ENCODE data around the gene ALK.

Gene ALK

GRCh38 chr2:29239209-29239960 lies 682.0 kb downstream of the ALK start:
- DNase-seq, result no peak

DNA sequence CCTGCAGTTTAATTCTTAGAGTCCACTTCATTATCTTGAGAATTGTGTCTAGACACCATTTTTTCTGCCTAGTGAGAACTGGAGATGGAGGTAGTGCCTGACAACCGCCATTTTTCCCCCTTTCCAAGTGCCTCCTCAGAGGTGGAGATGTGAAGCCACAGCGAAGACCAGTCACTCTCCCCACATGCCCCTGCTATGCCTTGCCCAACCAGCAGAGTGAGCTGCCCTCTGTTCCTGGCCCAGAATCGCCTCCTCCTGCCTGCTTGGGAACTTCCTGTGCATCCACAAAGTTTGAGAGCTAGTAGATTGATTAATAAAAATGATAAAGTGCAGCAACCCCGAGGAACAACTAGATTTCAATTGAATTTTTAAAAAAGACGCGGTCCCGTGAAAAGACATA lies 682.9 kb downstream of the ALK start:
- peak; percentile 20 for DNase-seq

DNA sequence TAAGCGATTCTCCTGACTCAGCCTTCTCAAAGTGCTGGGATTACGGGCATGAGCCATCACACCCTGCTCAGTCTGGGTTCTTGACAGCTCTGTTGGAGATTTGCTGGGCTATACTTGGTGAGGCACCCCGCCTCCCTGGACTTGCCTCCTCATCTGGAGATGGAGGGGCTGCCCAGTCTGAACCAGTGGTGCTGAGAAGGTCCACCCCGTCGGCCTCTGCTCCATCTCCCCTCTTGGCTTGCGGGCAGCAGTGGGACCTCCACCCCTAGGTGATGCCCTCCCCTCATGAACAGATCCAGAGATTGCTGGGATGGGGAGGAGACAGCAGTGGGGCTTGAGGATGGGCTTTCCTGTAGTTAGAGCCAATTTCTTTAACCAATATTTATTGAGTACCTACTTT lies 685.3 kb downstream of the ALK start:
- no peak for DNase-seq

- no peak for DNase-seq
Measured at GRCh38 chr2:29235411-29235810, 686.0 kb downstream of the ALK start.

- DNase-seq, result no peak
Measured at GRCh38 chr2:29233428-29233827, 688.0 kb downstream of the ALK start.

DNA sequence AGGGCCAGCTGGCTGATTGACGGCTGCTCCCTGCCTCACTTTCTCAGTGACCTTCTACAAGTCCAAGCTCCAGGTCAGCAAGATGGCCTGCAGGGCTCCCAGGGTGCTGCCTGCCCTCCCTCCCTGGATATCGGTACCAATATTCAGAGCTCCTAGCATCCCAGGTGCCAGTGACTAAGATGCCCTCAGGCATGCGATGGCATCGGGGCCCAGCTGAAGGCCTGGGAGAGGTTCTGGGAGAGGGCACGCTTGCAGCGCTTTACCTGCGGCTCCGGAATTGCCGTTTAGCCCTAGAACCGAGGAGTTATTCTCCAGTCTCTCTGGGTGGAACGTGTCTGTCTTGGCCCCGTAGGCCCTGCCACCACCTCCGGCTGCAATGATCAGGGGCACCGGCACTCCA lies 689.3 kb downstream of the ALK start:
- no peak for DNase-seq

DNA sequence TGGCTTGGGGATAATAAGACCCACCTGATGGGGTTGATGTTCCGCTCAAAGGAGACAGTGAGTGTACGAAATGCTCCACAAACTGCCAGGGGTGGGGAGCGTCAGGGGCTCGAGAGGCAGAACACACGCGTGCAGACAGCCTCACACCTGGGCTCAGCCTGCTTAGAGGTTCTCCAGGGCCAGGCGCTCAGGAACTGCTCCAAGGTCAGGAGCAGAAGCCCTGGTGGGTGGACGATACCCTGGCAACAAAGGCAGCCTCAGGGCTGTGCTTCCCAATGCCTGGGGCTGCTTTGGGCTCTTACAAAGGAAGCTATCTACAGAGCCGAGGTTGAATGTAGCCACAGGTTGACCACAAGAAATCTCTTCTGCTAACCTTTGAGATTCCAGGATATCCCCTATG lies 691.7 kb downstream of the ALK start:
- DNase-seq, result no peak

DNA sequence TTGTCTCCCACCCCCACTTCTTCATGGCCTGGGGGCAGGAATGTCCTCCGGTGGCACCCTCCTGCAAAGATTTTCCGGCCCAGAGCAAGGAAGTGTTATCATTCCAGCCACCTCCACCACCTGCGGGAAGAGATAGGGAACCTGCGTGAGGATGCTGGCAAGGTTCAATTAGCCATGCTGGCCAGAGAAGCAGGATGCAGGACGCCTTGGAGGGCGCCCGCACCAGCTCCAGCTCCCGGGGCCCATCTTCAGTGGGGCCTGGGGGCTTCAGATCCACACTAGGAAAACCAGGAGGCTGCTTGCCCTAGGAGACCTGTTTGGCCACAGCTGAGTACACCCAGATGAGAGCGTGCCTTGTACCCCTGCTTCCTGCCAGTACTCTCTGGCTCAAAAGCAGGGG lies 692.4 kb downstream of the ALK start:
- DNase-seq, result no peak

DNA sequence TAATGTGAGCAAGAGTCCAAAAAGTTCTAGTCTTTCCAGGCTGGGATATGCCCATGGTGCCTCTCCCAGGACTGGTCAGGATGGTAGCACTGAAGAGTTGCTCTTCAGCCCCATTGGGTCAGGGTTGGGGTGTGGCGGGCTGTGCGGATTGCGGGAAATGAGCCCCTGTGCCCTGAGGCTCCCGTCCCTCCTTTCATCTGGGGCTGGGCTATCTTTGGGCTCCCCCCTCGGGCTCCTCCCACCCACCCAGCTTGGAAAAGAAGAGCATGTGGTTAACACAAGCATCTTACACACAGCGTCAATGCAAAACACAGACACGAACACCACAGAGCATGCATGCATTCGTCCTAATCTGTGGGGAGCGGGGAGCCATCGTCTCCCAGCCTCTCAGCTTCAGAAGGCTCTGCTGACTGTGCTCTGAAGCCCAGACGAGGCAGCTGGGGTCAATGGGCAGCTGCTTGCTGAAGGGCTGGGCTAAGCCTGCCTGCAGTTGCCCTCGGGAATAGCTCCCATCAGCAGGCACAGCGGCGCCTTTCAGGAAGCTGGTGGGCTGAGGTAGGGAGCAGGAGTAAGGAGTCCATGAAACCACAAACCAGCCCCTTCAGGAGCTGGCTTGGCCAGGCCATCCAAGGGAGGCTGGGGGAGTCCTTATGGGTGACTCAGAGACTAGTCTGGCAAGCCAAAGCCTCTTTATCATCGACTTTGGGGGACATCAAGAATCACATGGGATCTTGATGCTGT lies 693.3 kb downstream of the ALK start:
- no peak for DNase-seq

- DNase-seq, result no peak
Measured at GRCh38 chr2:29226808-29227207, 694.6 kb downstream of the ALK start.

DNA sequence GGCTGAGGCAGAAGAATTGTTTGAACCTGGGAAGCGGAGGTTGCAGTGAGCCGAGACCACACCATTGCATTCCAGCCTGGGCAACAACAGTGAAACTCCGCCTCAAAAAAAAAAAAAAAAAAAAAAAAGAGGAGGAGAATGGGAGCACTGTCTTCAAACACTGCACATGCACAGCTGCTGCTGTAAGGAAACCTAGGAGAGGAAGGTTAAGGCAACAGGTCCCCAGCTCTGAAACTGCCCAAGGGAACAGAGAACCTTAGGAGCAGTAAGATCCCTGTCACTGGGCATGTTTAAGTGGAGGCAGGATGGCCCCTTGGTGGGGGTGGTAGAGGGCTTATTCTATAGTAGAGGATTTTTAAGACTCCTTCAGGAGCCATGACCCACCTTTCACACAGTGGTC lies 695.0 kb downstream of the ALK start:
- no peak for DNase-seq

DNA sequence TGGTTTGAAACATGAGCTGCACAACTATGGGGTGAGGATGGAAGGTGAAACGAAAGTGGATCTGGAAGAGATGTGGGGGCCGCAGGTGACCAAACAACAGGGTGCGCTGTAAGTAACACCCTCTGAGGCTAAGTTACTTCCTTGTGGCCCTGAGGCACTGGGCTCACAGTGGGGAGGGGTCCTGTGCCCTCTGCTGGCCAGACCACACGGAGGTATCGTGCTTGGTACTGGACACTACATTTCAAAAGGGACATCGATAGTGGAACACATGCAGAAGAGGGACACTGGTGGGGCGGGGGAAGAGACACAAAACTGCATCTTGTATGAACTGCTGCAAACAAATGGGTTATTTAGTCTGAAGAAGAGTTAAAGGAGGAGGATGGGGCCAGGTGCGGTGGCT lies 695.6 kb downstream of the ALK start:
- no peak for DNase-seq

DNA sequence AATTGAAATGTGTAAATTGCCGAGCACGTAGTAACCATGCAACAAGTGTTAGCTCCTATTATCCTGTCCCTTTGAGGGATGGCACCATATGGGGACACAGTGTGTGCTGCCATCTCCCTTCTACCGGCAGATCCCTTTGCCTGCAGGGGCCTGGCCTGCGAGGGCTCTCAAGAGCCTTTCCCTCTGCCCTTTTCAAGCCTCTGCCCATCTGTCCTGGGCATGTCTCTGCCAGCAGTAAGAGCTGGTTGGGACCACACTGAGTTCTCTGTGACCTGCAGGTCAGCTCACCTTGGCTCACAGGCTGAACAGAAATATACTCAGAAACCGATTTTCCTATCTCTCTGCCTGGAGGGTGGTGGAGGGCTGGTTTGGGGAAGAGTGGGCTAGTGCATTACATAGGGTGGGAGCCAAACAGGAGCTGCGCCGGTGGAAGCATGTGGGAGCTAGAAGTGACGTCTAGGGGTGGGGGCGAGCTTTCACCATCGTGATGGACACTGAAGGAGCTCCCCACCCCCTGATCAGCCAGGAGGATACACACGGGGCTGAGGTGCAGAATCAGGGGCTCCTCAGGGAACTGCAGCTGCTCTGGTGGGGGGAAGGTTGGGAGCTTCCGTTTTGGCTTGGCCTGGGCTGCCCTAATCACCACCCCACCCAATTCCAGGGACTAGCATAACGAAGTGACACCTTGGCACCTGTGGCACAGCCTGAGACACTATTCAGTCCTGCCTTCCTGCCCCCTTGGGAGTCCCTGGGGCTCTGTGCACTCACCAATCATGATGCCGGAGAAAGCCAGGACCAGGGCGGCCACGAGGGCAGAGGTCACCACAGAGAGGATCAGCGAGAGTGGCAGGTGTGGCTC lies 696.5 kb downstream of the ALK start:
- DNase-seq, result no peak

GRCh38 chr2:29223851-29224692 lies 697.3 kb downstream of the ALK start:
- DNase-seq, result no peak

- no peak for DNase-seq
Measured at GRCh38 chr2:29223257-29223656, 698.1 kb downstream of the ALK start.

DNA sequence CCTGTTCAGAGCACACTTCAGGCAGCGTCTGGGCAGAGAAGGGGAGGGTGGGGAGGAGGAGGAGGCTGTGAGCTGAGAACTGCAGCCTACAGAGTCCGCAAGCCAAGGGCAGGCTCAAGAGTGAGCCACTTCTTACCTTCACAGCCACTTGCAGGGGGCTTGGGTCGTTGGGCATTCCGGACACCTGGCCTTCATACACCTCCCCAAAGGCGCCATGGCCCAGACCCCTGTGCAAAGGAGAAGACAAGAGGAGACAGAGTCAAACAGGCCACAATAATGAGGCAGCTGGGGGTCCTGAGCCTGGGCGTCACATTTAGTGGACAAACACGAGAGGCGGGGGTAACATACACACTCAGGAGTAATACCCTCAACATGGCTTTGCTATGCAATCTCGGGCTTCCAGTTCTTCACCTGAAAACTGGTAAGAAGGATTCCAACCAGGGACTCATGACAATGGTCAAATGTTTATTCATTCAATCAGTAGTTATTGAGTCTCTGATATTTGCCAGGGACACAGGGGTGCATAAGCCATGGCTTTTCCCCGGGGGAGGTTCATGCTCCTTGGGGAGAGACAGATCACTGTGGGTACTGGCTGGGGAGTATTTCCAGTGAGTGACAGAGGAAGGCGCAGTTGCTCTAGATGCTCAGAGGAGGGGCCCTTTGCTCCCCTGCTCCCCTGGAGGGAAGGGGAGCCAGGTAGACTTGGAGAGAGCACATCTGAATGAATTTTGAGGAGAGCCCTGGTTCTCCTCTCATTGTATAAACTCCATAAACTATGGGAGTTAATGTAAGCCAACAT lies 698.8 kb downstream of the ALK start:
- no peak for DNase-seq

DNA sequence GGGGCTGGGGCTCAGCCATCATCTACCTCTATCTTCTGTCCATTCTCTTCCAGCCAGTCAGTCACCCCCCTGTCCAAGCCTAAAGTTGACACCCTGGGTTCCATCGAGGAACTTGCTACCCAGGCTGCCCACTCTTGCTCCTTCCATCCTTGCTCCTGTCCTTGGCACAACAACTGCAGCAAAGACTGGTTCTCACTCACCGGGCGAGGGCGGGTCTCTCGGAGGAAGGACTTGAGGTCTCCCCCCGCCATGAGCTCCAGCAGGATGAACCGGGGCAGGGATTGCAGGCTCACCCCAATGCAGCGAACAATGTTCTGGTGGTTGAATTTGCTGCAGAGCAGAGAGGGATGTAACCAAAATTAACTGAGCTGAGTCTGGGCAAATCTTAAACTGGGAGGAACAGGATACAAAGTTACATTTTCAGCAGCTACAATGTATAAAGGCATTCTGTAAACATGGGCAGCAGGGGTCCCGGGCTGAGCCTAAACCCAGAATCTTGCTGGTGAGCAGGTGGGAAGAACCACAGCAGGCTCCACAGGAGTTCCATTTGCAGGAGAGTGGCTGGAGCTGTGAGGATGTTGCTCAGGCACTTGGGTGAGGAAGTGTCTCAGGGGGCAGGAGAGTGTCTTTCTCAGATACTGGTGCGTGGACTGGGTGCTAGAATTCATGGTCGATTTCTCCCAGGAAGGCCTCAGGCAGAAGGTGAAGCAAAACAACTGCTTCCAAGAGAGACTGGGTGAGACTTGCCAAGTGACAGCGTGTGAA lies 700.7 kb downstream of the ALK start:
- no peak for DNase-seq

DNA sequence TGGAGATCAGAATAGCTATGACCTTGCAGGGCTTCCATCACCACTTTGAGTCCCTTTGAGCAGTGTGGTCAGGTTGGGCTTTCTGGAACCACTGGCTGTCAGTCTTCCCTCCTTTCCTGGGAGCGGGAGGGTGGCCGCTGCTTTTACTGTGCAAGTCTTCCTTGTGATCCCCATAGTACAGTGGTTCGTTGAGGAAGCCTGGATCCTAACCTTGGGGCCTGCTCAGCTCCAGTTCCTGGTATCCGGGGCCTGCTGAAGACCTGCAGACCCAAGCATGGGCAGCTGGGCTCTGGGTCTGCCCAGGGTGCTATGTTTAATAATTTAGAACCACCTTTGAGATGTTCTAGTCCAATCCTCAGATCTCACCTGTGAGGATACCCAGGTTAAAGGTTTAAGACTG lies 702.0 kb downstream of the ALK start:
- no peak for DNase-seq

GRCh38 chr2:29218550-29219125 lies 702.7 kb downstream of the ALK start:
- DNase-seq, result no peak

DNA sequence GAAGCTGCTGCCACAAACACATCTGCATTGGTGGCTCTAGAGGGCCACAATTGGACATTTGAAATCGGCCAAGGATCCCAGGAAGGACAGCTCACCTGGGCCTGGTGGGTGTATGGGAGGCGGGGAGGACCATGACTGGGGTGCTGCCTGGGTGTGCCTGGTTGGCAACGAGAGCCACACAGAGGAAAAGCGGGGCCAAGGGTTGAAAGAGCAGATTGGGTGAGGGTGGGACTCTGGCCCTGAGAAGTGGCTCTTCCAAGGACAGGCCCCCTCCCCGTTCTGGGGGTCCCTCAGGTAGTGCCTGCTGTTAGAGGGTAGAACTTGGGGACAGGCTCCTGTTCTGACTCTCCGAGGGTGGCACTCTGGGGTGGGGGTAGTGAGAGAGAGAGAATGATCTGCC lies 703.3 kb downstream of the ALK start:
- no peak for DNase-seq

GRCh38 chr2:29216609-29216909 lies 704.8 kb downstream of the ALK start:
- no peak for DNase-seq

All from activated CD4-positive, alpha-beta T cell treated with anti-CD3 and anti-CD28 coated beads, Interleukin-10, Interleukin-2, amounts not matched to agents 100 ng/mL and 50 ng/mL, durations not matched to agents 16 hours and 8 hours (primary cell).